GM12872 (cell line): ENCODE results near the gene DGKB.

Experiments
- TF ChIP-seq, protein P1 (sequence below): IDR thresholded peaks from 3 replicates; pipeline ENCODE4 v1.5.1; 2011; ENCODE audit warnings: low read depth, mild to moderate bottlenecking, low read length, moderate library complexity; ENCODE audit not compliant: insufficient read depth

Gene DGKB

GRCh38 chr7:14826426-14826825 lies 76.1 kb downstream of the DGKB start:
- TF ChIP-seq, protein P1, sequence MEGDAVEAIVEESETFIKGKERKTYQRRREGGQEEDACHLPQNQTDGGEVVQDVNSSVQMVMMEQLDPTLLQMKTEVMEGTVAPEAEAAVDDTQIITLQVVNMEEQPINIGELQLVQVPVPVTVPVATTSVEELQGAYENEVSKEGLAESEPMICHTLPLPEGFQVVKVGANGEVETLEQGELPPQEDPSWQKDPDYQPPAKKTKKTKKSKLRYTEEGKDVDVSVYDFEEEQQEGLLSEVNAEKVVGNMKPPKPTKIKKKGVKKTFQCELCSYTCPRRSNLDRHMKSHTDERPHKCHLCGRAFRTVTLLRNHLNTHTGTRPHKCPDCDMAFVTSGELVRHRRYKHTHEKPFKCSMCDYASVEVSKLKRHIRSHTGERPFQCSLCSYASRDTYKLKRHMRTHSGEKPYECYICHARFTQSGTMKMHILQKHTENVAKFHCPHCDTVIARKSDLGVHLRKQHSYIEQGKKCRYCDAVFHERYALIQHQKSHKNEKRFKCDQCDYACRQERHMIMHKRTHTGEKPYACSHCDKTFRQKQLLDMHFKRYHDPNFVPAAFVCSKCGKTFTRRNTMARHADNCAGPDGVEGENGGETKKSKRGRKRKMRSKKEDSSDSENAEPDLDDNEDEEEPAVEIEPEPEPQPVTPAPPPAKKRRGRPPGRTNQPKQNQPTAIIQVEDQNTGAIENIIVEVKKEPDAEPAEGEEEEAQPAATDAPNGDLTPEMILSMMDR: no peak

DNA sequence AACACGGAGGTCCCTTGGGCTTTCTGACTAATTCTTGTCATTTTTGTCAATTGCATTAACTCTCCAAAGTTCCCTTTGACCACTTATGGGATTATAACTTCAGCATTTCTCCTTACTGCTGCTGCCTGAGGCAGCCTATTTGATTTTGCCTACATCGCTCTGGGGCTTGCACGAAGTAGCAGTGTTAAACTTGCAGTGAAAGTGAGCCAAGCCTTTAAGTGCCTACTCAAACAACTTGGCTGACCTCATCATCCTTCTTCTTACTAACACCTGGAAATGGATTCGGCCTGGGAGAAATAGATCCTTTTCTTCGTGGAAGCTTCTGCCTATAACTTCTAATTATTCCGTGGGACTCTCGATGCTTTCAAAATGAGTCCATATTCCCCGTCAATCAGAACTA lies 76.6 kb downstream of the DGKB start:
- TF ChIP-seq, protein P1: no peak

DNA sequence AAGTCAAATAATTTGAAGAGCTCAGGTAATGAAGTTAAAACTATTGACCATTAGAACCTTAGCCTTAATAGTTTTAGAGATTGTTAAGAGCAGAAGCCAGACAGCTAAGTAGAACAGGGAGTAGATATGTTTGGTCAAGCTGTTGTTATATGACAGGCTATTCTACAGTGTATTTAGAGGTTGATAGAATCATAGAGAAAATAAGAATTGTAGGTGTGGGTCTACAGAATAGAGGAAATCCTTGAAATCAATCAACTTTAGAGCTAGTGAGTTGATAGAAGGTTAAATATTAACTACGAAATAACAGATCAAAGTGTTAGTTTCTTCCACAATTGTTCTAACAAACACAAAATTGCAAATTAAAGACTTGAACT lies 80.1 kb downstream of the DGKB start:
- TF ChIP-seq, protein P1: no peak

GRCh38 chr7:14821757-14822480 lies 80.6 kb downstream of the DGKB start:
- TF ChIP-seq, protein P1: no peak

GRCh38 chr7:14818871-14819270 lies 83.7 kb downstream of the DGKB start:
- TF ChIP-seq, protein P1: no peak

GRCh38 chr7:14817829-14818614 lies 84.5 kb downstream of the DGKB start:
- TF ChIP-seq, protein P1: no peak

- TF ChIP-seq, protein P1: no peak
Observed at GRCh38 chr7:14807507-14807906, 95.0 kb downstream of the DGKB start.
